Measurements from ENCODE around the gene EPAS1.

Gene EPAS1

DNA sequence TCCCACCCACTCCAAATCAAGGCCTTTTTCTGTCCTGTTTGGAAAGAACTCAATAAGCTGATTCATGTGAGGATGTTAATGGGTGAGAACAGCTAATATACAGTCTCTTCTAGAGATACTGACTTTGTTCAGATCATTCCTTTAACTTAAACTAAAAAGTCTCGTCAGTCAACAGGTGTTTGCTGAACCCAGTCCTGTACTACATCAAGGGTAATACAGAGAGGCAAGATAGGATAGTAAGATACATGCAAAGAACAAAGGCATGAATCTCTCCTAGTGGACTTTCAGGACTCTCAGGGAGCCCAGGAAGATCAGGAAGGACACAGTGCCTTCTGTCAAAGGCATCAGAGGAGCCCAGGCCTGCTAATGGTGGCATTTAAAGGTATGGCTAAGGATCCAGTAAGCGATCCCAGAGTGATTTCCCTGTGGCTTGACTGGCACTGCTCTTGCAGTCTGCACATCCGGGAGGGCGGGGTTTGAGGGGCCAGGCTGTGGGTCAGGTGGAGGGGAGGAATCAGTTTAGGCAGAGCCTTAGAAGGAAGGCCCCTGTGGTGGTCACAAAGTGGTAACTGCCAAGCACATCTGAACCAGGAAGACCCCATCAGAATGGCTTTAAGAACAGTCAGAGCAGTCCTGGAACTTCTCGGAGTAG, 54.0 kb downstream of the EPAS1 start:
- Histone ChIP-seq H3K27me3 (ENCODE audit: insufficient read depth, low read length) (no peaks in the 10 kb centered on the region), H3K4me1 (ENCODE audit: control insufficient read depth, insufficient read depth, low read length, unreplicated experiment) (no peaks in the 10 kb centered on the region), H3K36me3 (ENCODE audit: insufficient read depth, low read length) (peaks cover 24% of the 10 kb centered on the region; the same call in 1 of the 2 replicates), H3K27ac (ENCODE audit: low read depth, low read length) (no peak overlapping the region), H3K4me3 (ENCODE audit: low read depth, low read length) (no peak overlapping the region), H2AFZ (ENCODE audit: low read length, unreplicated experiment) (no peak overlapping the region), H3K79me2 (ENCODE audit: control insufficient read depth, insufficient read depth, low read length, unreplicated experiment) (peaks cover 4% of the 10 kb centered on the region)

- Histone ChIP-seq H3K4me3 (ENCODE audit: low read depth, low read length) (no peak overlapping the region), H2AFZ (ENCODE audit: low read length, unreplicated experiment) (no peak overlapping the region), H3K36me3 (ENCODE audit: insufficient read depth, low read length) (peaks cover 29% of the 10 kb centered on the region; the same call in 1 of the 2 replicates), H3K27me3 (ENCODE audit: insufficient read depth, low read length) (no peaks in the 10 kb centered on the region), H3K27ac (ENCODE audit: low read depth, low read length) (no peak overlapping the region), H3K4me1 (ENCODE audit: control insufficient read depth, insufficient read depth, low read length, unreplicated experiment) (no peaks in the 10 kb centered on the region), H3K79me2 (ENCODE audit: control insufficient read depth, insufficient read depth, low read length, unreplicated experiment) (no peaks in the 10 kb centered on the region)
These were observed 54.5 kb downstream of the EPAS1 start for GRCh38 chr2:46351750-46352138.

- H3K79me2 ChIP-seq (ENCODE audit: control insufficient read depth, insufficient read depth, low read length, unreplicated experiment): no peaks in the 10 kb centered on the region
- H3K4me3 ChIP-seq (ENCODE audit: low read depth, low read length): no peak overlapping the region
- H3K27me3 ChIP-seq (ENCODE audit: insufficient read depth, low read length): no peaks in the 10 kb centered on the region
- no peaks in the 10 kb centered on the region for H3K4me1 ChIP-seq (ENCODE audit: control insufficient read depth, insufficient read depth, low read length, unreplicated experiment)
- no peak overlapping the region for H3K27ac ChIP-seq (ENCODE audit: low read depth, low read length)
- H2AFZ ChIP-seq (ENCODE audit: low read length, unreplicated experiment): no peak overlapping the region
- H3K36me3 ChIP-seq (ENCODE audit: insufficient read depth, low read length): peaks cover 32% of the 10 kb centered on the region; the same call in 1 of the 2 replicates
These were observed 55.4 kb downstream of the EPAS1 start for GRCh38 chr2:46352621-46353020.

DNA sequence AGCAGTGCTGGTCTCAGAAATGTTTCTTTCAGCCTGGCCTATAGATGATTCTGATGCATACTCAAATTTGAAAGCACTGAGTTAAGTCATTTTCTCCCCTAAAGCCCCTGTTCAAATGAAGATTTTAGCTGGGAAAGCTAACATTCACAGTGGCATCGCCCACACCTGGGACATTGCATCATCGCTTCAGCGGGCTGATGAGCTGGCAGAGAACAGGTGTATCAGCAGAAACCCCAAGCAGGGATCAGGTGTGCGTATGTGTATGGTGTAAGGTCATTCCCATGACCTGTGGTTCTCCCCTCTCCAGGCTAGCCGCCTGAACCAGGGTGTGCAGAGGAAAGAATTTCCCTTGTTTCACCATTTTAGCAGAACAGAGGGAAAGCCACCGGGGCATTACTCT, 56.3 kb downstream of the EPAS1 start:
- Histone ChIP-seq H3K27me3 (ENCODE audit: insufficient read depth, low read length) (no peaks in the 10 kb centered on the region), H3K79me2 (ENCODE audit: control insufficient read depth, insufficient read depth, low read length, unreplicated experiment) (no peaks in the 10 kb centered on the region), H3K36me3 (ENCODE audit: insufficient read depth, low read length) (peaks cover 36% of the 10 kb centered on the region; the same call in 1 of the 2 replicates), H3K4me1 (ENCODE audit: control insufficient read depth, insufficient read depth, low read length, unreplicated experiment) (no peaks in the 10 kb centered on the region), H3K4me3 (ENCODE audit: low read depth, low read length) (no peak overlapping the region), H3K27ac (ENCODE audit: low read depth, low read length) (no peak overlapping the region), H2AFZ (ENCODE audit: low read length, unreplicated experiment) (no peak overlapping the region)

DNA sequence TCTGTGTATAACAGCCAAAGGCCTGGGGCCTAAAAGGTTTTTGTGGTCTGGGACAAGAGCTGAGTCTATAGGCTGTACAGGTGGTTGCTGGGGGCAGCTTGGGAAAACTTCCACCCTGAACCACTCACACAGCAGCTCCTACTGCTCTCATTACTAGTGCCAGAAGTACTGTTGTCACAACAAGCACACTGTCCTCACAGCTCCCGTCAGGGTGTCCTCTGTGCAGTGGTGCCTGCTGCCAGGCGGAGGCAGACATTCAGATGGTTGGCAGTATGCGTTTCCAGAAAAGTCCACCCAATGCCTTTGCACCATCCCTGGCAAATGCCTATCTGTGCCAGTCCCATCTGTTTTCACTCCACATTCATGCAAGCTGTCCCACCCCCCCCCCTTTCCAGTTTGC, 58.5 kb downstream of the EPAS1 start:
- no peaks in the 10 kb centered on the region for H3K79me2 ChIP-seq (ENCODE audit: control insufficient read depth, insufficient read depth, low read length, unreplicated experiment)
- H2AFZ ChIP-seq (ENCODE audit: low read length, unreplicated experiment): no peak overlapping the region
- no peaks in the 10 kb centered on the region for H3K4me1 ChIP-seq (ENCODE audit: control insufficient read depth, insufficient read depth, low read length, unreplicated experiment)
- H3K27ac ChIP-seq (ENCODE audit: low read depth, low read length): no peak overlapping the region
- H3K36me3 ChIP-seq (ENCODE audit: insufficient read depth, low read length): peaks cover 39% of the 10 kb centered on the region; the same call in 1 of the 2 replicates
- H3K4me3 ChIP-seq (ENCODE audit: low read depth, low read length): no peak overlapping the region
- H3K27me3 ChIP-seq (ENCODE audit: insufficient read depth, low read length): no peaks in the 10 kb centered on the region

- Histone ChIP-seq H3K27ac (ENCODE audit: low read depth, low read length) (no peak overlapping the region), H3K4me3 (ENCODE audit: low read depth, low read length) (no peak overlapping the region), H3K79me2 (ENCODE audit: control insufficient read depth, insufficient read depth, low read length, unreplicated experiment) (no peaks in the 10 kb centered on the region), H2AFZ (ENCODE audit: low read length, unreplicated experiment) (no peak overlapping the region), H3K27me3 (ENCODE audit: insufficient read depth, low read length) (no peaks in the 10 kb centered on the region), H3K36me3 (ENCODE audit: insufficient read depth, low read length) (peaks cover 39% of the 10 kb centered on the region; the same call in 1 of the 2 replicates), H3K4me1 (ENCODE audit: control insufficient read depth, insufficient read depth, low read length, unreplicated experiment) (no peaks in the 10 kb centered on the region)
These were observed 59.8 kb downstream of the EPAS1 start for GRCh38 chr2:46356991-46357390.

DNA sequence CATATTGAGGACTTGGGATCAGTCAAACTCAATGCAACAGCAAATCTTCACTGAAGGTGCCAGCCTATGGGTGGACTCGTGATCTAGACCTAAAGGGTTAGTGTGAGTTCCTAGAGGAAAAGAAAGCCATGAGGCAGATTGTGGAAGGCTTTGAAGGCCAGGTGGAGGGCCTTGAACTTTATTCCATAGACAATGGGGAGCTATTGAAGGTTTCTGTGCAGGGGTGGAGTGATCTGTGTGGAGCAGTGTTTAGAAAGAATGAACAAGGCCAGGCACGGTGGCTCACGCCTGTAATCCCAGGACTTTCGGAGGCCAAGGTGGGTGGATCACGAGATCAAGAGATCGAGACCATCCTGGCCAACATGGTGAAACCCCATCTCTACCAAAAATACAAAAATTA, 61.5 kb downstream of the EPAS1 start:
- Histone ChIP-seq H3K27me3 (ENCODE audit: insufficient read depth, low read length) (no peaks in the 10 kb centered on the region), H2AFZ (ENCODE audit: low read length, unreplicated experiment) (no peak overlapping the region), H3K36me3 (ENCODE audit: insufficient read depth, low read length) (peaks cover 32% of the 10 kb centered on the region; the same call in 1 of the 2 replicates), H3K4me1 (ENCODE audit: control insufficient read depth, insufficient read depth, low read length, unreplicated experiment) (peaks cover 8% of the 10 kb centered on the region), H3K27ac (ENCODE audit: low read depth, low read length) (no peak overlapping the region), H3K4me3 (ENCODE audit: low read depth, low read length) (no peak overlapping the region), H3K79me2 (ENCODE audit: control insufficient read depth, insufficient read depth, low read length, unreplicated experiment) (no peaks in the 10 kb centered on the region)

DNA sequence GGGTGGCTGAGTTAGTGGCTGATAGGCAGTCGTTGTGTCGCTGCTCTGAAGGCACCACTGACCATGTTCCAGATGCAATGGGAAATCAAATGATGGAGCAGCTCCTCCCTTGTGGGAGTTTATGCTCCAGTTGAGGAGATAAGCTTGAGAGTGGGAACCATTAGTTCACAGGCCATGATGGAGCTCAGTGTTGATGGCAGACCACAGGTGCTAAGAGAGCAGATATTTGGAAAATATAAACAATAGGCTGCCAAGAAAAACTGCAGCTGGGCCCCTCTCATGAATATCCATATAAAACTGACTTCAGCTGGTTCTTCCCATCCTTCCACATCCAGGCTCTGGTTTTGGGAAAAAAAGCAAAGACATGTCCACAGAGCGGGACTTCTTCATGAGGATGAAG, 63.1 kb downstream of the EPAS1 start:
- Histone ChIP-seq H3K36me3 (ENCODE audit: insufficient read depth, low read length) (peaks cover 37% of the 10 kb centered on the region), H3K4me1 (ENCODE audit: control insufficient read depth, insufficient read depth, low read length, unreplicated experiment) (peaks cover 12% of the 10 kb centered on the region), H3K27ac (ENCODE audit: low read depth, low read length) (no peak overlapping the region), H3K27me3 (ENCODE audit: insufficient read depth, low read length) (no peaks in the 10 kb centered on the region), H3K79me2 (ENCODE audit: control insufficient read depth, insufficient read depth, low read length, unreplicated experiment) (no peaks in the 10 kb centered on the region), H3K4me3 (ENCODE audit: low read depth, low read length) (no peak overlapping the region), H2AFZ (ENCODE audit: low read length, unreplicated experiment) (no peak overlapping the region)

DNA sequence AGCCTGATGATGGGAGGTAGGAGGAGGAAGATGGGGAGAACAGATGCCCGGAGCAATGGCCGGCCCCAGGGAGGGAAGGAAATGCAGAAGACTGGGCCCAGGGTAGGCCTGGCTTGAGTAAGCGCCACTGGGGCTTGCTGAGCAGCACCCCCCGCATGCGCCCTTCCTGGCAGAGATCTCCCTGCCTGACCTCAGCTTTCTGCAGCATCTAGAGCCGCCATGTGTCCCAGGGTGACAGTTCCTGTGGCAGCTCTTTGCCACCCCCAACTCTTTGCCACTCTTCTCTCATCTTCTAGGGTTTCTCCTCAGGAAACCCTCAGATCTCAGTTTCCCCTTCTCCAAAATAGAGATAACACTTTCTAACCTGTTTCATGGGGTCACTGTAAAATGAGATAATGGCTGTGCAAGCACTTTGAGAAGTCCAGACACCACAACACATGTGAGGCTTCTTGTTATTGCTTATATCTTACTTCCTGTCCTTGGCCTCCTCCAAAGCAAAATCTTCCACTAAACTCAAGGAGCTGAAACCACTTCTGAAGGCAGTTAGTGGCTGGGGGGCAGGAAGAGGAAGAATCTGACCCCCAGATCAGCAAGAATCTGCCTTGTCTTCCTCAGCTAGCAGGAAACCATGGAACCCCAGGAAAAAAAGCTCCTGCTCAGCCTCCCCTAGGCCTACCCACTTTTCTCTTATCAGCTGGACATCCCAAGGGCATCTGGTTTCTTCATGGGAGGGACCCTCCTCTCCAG, 64.9 kb downstream of the EPAS1 start:
- Histone ChIP-seq H3K27me3 (ENCODE audit: insufficient read depth, low read length) (no peaks in the 10 kb centered on the region), H3K36me3 (ENCODE audit: insufficient read depth, low read length) (peaks cover 23% of the 10 kb centered on the region), H2AFZ (ENCODE audit: low read length, unreplicated experiment) (no peak overlapping the region), H3K27ac (ENCODE audit: low read depth, low read length) (0 out of 2 replicates have a peak overlapping the region, but pooled peaks have one; percentile 13), H3K4me3 (ENCODE audit: low read depth, low read length) (no peak overlapping the region), H3K4me1 (ENCODE audit: control insufficient read depth, insufficient read depth, low read length, unreplicated experiment) (peaks cover 12% of the 10 kb centered on the region), H3K79me2 (ENCODE audit: control insufficient read depth, insufficient read depth, low read length, unreplicated experiment) (no peaks in the 10 kb centered on the region)

GRCh38 chr2:46362667-46363012, 65.4 kb downstream of the EPAS1 start:
- no peak overlapping the region for H2AFZ ChIP-seq (ENCODE audit: low read length, unreplicated experiment)
- H3K4me3 ChIP-seq (ENCODE audit: low read depth, low read length): no peak overlapping the region
- H3K36me3 ChIP-seq (ENCODE audit: insufficient read depth, low read length): peaks cover 17% of the 10 kb centered on the region
- H3K27me3 ChIP-seq (ENCODE audit: insufficient read depth, low read length): no peaks in the 10 kb centered on the region
- H3K27ac ChIP-seq (ENCODE audit: low read depth, low read length): 0 out of 2 replicates have a peak overlapping the region, but pooled peaks have one; percentile 13
- peaks cover 12% of the 10 kb centered on the region for H3K4me1 ChIP-seq (ENCODE audit: control insufficient read depth, insufficient read depth, low read length, unreplicated experiment)
- H3K79me2 ChIP-seq (ENCODE audit: control insufficient read depth, insufficient read depth, low read length, unreplicated experiment): no peaks in the 10 kb centered on the region
